Measurements from ENCODE around the gene CD300LD.
"Not testable (repeated sequence)": the region's sequence is repeated elsewhere in the genome, so short reads cannot be mapped to it uniquely, and the experiment has no call there.

CD300LD gene

GRCh38 chr17:74569020-74570003 lies 22.8 kb downstream of the CD300LD start:
- no peak for DNase-seq

- no peak for DNase-seq
These were observed 23.8 kb downstream of the CD300LD start for GRCh38 chr17:74568106-74568873.

- no peak for DNase-seq
These were observed 24.7 kb downstream of the CD300LD start, which contains the start of gene CD300H for GRCh38 chr17:74567397-74567796. TSS of gene CD300H (minus strand) at chr17:74567509.

- no peak for DNase-seq
These were observed 25.8 kb downstream of the CD300LD start for GRCh38 chr17:74566132-74566753.

- no peak for DNase-seq
These were observed 27.0 kb downstream of the CD300LD start for GRCh38 chr17:74565126-74565525.

GRCh38 chr17:74563358-74563757 lies 28.7 kb downstream of the CD300LD start:
- no peak for DNase-seq

- no peak for DNase-seq
These were observed 30.5 kb downstream of the CD300LD start for GRCh38 chr17:74561586-74561985.

- DNase-seq: no peak
These were observed 33.1 kb downstream of the CD300LD start for GRCh38 chr17:74558882-74559519.

GRCh38 chr17:74558402-74558801 lies 33.7 kb downstream of the CD300LD start:
- not testable (repeated sequence) for DNase-seq

- DNase-seq: no peak
These were observed 36.6 kb downstream of the CD300LD start for GRCh38 chr17:74555427-74555940.

GRCh38 chr17:74554909-74555308 lies 37.2 kb downstream of the CD300LD start:
- no peak for DNase-seq

GRCh38 chr17:74552037-74552436 lies 40.0 kb downstream of the CD300LD start:
- no peak for DNase-seq

- no peak for DNase-seq
These were observed 41.5 kb downstream of the CD300LD start for GRCh38 chr17:74550602-74551001.

GRCh38 chr17:74549343-74549742 lies 42.7 kb downstream of the CD300LD start:
- DNase-seq: no peak

GRCh38 chr17:74547736-74548135 lies 44.3 kb downstream of the CD300LD start:
- no peak for DNase-seq

- DNase-seq: no peak
These were observed 44.8 kb downstream of the CD300LD start for GRCh38 chr17:74547264-74547663.

- no peak for DNase-seq
These were observed 45.5 kb downstream of the CD300LD start for GRCh38 chr17:74546586-74546985.

- DNase-seq: no peak
These were observed 46.2 kb downstream of the CD300LD start, which contains the start of gene CD300C for GRCh38 chr17:74545843-74546230. TSS of gene CD300C (minus strand) at chr17:74546115. CDS start at chr17:74545782, 333 bp downstream.

- DNase-seq: no peak
These were observed 46.9 kb downstream of the CD300LD start for GRCh38 chr17:74544991-74545842.

- DNase-seq: no peak
These were observed 48.0 kb downstream of the CD300LD start for GRCh38 chr17:74543891-74544760.
